ENCODE data around the gene NOCT.

- TF ChIP-seq CTCF (IDR thresholded peaks at IDR 0.05) (no peak), POLR2AphosphoS5 (IDR thresholded peaks at IDR 0.05; ENCODE audit: insufficient read depth in 1 of 2, low read depth in 1 of 2) (no peak), POLR2A (IDR thresholded peaks at IDR 0.05) (no peak)
Observed at GRCh38 chr4:138978028-138978585, 37.5 kb upstream of the NOCT start.

Data from vagina (tissue), 2 donors.